Stimulated activated CD8-positive, alpha-beta memory T cell treated with anti-CD3 and anti-CD28 coated beads, Interleukin-4, amount 100 ng/mL, for 4 hours (primary cell): Measurements from ENCODE around the gene MAGEL2.

Experiments
- DNase-seq, 2 donors: peaks; one replicate each; pipeline ENCODE4 v3.0.0-alpha.2; 2020; ENCODE audit warnings: low read depth in 2 of 2, low spot score in 1 of 2

The MAGEL2 gene

GRCh38 chr15:23647421-23648370 lies at the start of gene MAGEL2:
MAGEL2 (minus strand) TSS chr15:23647867; CDS start chr15:23647742, 125 bp downstream.
- no peak for DNase-seq

- DNase-seq, result no peak
Observed at GRCh38 chr15:23695282-23695681, 47.6 kb upstream of the MAGEL2 start.

GRCh38 chr15:23694592-23694991 lies 46.9 kb upstream of the MAGEL2 start:
- no peak for DNase-seq

- DNase-seq, result no peak
Observed at GRCh38 chr15:23690450-23690852, 42.8 kb upstream of the MAGEL2 start.

- no peak for DNase-seq
Observed at GRCh38 chr15:23690015-23690414, 42.3 kb upstream of the MAGEL2 start.

- no peak for DNase-seq
Observed at GRCh38 chr15:23687143-23687470, 39.4 kb upstream of the MAGEL2 start, which contains the start of gene NDN. NDN (minus strand) TSS chr15:23687305; CDS start chr15:23687217, 88 bp downstream.

- no peak for DNase-seq
Observed at GRCh38 chr15:23686466-23687142, 38.9 kb upstream of the MAGEL2 start.

GRCh38 chr15:23671481-23671880 lies 23.8 kb upstream of the MAGEL2 start:
- no peak for DNase-seq

- DNase-seq, result no peak
Observed at GRCh38 chr15:23670970-23671369, 23.3 kb upstream of the MAGEL2 start.

GRCh38 chr15:23663232-23663631 lies 15.6 kb upstream of the MAGEL2 start:
- no peak for DNase-seq

GRCh38 chr15:23648920-23649515 lies 1.4 kb upstream of the MAGEL2 start:
- no peak for DNase-seq

- no peak for DNase-seq
Observed at GRCh38 chr15:23647001-23647295, 719 bp downstream of the MAGEL2 start.

GRCh38 chr15:23646165-23647000 lies 1.3 kb downstream of the MAGEL2 start:
- no peak for DNase-seq

GRCh38 chr15:23645371-23646164 lies 2.1 kb downstream of the MAGEL2 start:
- no peak for DNase-seq

GRCh38 chr15:23644829-23645228 lies 2.8 kb downstream of the MAGEL2 start:
- no peak for DNase-seq

- DNase-seq, result no peak
Observed at GRCh38 chr15:23642413-23643044, 5.1 kb downstream of the MAGEL2 start.

GRCh38 chr15:23634181-23634580 lies 13.5 kb downstream of the MAGEL2 start:
- no peak for DNase-seq

- DNase-seq, result no peak
Observed at GRCh38 chr15:23629234-23629805, 18.3 kb downstream of the MAGEL2 start.

- DNase-seq, result no peak
Observed at GRCh38 chr15:23628612-23629233, 18.9 kb downstream of the MAGEL2 start.
